ENCODE data around the gene DMD. TPM values are rescaled to one million over a fixed set of nuclear protein-coding genes. Genes with fewer than 3 reads are reported as not detected.

Gene DMD
- total and polyA plus RNA-seq, 2 of the 8 experiments (the other 6 are each of a cell fraction or from before 2014, with no cell fraction given), result 4.8 to 7.4 TPM

DNA sequence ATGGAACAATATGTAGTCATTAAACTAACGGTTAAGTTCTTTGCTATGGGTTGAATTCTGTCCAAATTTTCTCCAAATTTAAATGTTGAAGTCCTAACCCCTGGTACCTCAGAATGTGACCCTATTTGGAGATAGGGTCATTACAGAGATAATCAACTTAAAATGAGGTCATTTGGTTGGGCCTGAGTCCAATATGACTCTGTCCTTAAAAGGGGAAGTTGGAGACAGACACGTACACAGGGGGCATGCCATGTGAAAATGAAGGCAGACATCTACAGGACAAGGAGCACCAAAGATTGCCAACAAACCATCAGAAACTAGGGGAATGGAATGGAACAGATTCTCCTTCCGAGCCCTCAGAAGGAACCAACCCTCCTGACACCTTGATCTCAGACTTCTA, 1647.6 kb downstream of the DMD start:
- no peaks in the 10 kb centered on the region for H3K4me1 ChIP-seq (replicated peaks in 1 of 4; ENCODE audit: control insufficient read depth in 3 of 4, insufficient read depth in 4 of 4, low read length in 3 of 4)
- no peaks in the 10 kb centered on the region for H3K36me3 ChIP-seq (ENCODE audit: control insufficient read depth in 2 of 4, insufficient read depth in 4 of 4, low read length in 3 of 4)
- no peak overlapping the region for H3K56ac ChIP-seq (replicated peaks; ENCODE audit: insufficient read length, low read depth, low read length)
- H3K9me3 ChIP-seq (ENCODE audit: insufficient read depth in 2 of 2, low read depth in 1 of 2, low read length in 1 of 2), result no peaks in the 10 kb centered on the region
- no peak overlapping the region for H3K4me2 ChIP-seq (ENCODE audit: insufficient read depth in 1 of 2, low read depth in 2 of 2, low read length in 2 of 2)
- H4K91ac ChIP-seq (replicated peaks; ENCODE audit: insufficient read length, low read length), result no peak overlapping the region
- no peak overlapping the region for H3K4ac ChIP-seq (replicated peaks; ENCODE audit: insufficient read length, low read depth, low read length)
- 95% methylated on average over 3 of the region's 3 CpGs; no CpG with 5 or more reads in 1 of the 2 experiments for WGBS, 2 experiments (ENCODE audit: extremely low coverage in 1 of 2, insufficient coverage in 1 of 2, insufficient read length in 1 of 2, insufficient replicate concordance in 2 of 2, low coverage in 1 of 2, low lambda C conversion rate in 2 of 2, missing lambda C conversion rate in 1 of 2)
- CTCF ChIA-PET (ENCODE audit: partially characterized antibody), result no interaction called here
- no peak overlapping the region for H3K4me3 ChIP-seq (ENCODE audit: extremely low read depth in 1 of 4, insufficient read depth in 2 of 4, low read depth in 3 of 4, low read length in 4 of 4)
- no peaks in the 10 kb centered on the region for H3K27me3 ChIP-seq (replicated peaks in 1 of 4; ENCODE audit: control insufficient read depth in 3 of 4, extremely low read depth in 1 of 4, insufficient read depth in 3 of 4, low read length in 3 of 4)
- H3K9ac ChIP-seq (replicated peaks in 1 of 4; ENCODE audit: extremely low read depth in 1 of 4, low read depth in 3 of 4, low read length in 3 of 4), result no peak overlapping the region
- H4K20me1 ChIP-seq (replicated peaks in 1 of 2; ENCODE audit: control insufficient read depth in 1 of 2, insufficient read depth in 2 of 2, low read length in 2 of 2), result no peaks in the 10 kb centered on the region
- H3K18ac ChIP-seq (ENCODE audit: extremely low read depth, low read length), result no peak overlapping the region
- FAIRE-seq (no peak), DNase-seq (ENCODE audit: low read depth in 1 of 2, low spot score in 2 of 2) (no peak)
- no peak overlapping the region for H3K23ac ChIP-seq (ENCODE audit: insufficient read length)
- no peak overlapping the region for H3K14ac ChIP-seq (ENCODE audit: insufficient read length)
- H2AFZ ChIP-seq (ENCODE audit: low read length), result no peak overlapping the region
- H3K79me2 ChIP-seq (ENCODE audit: control insufficient read depth in 1 of 2, insufficient read depth in 2 of 2, low read length in 2 of 2), result no peaks in the 10 kb centered on the region
- no peaks in the 10 kb centered on the region for H3K23me2 ChIP-seq (ENCODE audit: low read depth, low read length)
- no peak overlapping the region for H4K5ac ChIP-seq (ENCODE audit: insufficient read length, low read depth, low read length)
- TF ChIP-seq CBX5 (IDR thresholded peaks at IDR 0.05; ENCODE audit: low read depth, low read length), result no peak
- TF ChIP-seq EGR1 (IDR thresholded peaks at IDR 0.05; ENCODE audit: borderline replicate concordance, low read depth, low read length), result no peak
- H4K8ac ChIP-seq (ENCODE audit: extremely low read depth, insufficient read depth, low read length), result no peak overlapping the region
- POLR2A ChIA-PET (ENCODE audit: partially characterized antibody), result no interaction called here
- H3K79me1 ChIP-seq (ENCODE audit: low read depth, low read length), result no peaks in the 10 kb centered on the region
- H2BK5ac ChIP-seq (ENCODE audit: low read depth, low read length), result no peak overlapping the region
- no peak overlapping the region for H2AK5ac ChIP-seq (ENCODE audit: low read depth, low read length)
- H2BK12ac ChIP-seq (ENCODE audit: low read depth, low read length), result no peak overlapping the region
- no peak overlapping the region for H2BK20ac ChIP-seq (ENCODE audit: low read length)
- H2BK15ac ChIP-seq (ENCODE audit: low read length), result no peak overlapping the region
- H2BK120ac ChIP-seq (replicated peaks; ENCODE audit: low read depth, low read length), result no peak overlapping the region
- no peak overlapping the region for H3K27ac ChIP-seq (ENCODE audit: low read depth, low read length)

All from H1 (cell line).